Ovary (tissue), 3 donors: ENCODE data around the gene INHBB.

Experiments
- CTCF ChIP-seq, 3 donors: fragments of 450-650 bp in 2 of 3; fragments of 200-600 bp in 1 of 3; IDR thresholded peaks; one replicate each; pipeline versions ENCODE4 v1.5.1 to v1.8.0; 2016 to 2022; ENCODE audit warnings: antibody characterized with exemption in 3 of 3, mild to moderate bottlenecking in 1 of 3
- EP300 ChIP-seq: sonication (generic); formaldehyde crosslinking; IDR thresholded peaks from one replicate; pipeline ENCODE4 v1.6.1; 2017; ENCODE audit warnings: antibody characterized with exemption
- donor health status: DM: no; HTN: no; CAD: no.

GRCh38 chr2:120376679-120377640 is 31.0 kb downstream of the INHBB start:
- TF ChIP-seq CTCF (IDR thresholded peaks at IDR 0.05) (no peak), EP300 (no peak)
